T47D (cell line): ENCODE measurements around the gene CHRM4.

Experiments used
- DNase-seq, 2 experiments: peaks; one replicate each; pipeline versions ENCODE4 v3.0.0 to v3.0.0-alpha.2; 2011 to 2012; ENCODE audit warnings: low read depth in 1 of 2, low spot score in 1 of 2
- JUND ChIP-seq: IDR thresholded peaks from 2 replicates; pipeline ENCODE4 v1.6.1; 2012; ENCODE audit warnings: low read depth
- in situ Hi-C: cut with HindIII; loops from 2 replicates; pipeline ENCODE4 v1.10.0; 2016; ENCODE audit warnings: low sequenced_read_pairs, low pct_unique_long_range_greater_than_20kb

CHRM4 gene

GRCh38 chr11:46418751-46419150, 27.2 kb upstream of the CHRM4 start:
- DNase-seq, result no peak
- no peak for TF ChIP-seq JUND
- in situ Hi-C loops, result no loop called here

GRCh38 chr11:46417711-46418110, 26.1 kb upstream of the CHRM4 start:
- in situ Hi-C loops, result no loop called here
- DNase-seq, result no peak
- TF ChIP-seq JUND, result no peak

GRCh38 chr11:46414879-46415278, 23.3 kb upstream of the CHRM4 start:
- TF ChIP-seq JUND, result no peak
- no peak for DNase-seq
- in situ Hi-C loops, result no loop called here

GRCh38 chr11:46414466-46414796, 22.9 kb upstream of the CHRM4 start:
- no peak for DNase-seq
- in situ Hi-C loops, result no loop called here
- TF ChIP-seq JUND, result no peak

- TF ChIP-seq JUND, result no peak
- in situ Hi-C loops, result no loop called here
- DNase-seq, result peak in 1 of 2 experiments; percentile 36
These were observed 22.3 kb upstream of the CHRM4 start for GRCh38 chr11:46413760-46414465.

- no peak for TF ChIP-seq JUND
- in situ Hi-C loops, result no loop called here
- DNase-seq, result peak in 1 of 2 experiments; percentile 33
These were observed 18.4 kb upstream of the CHRM4 start for GRCh38 chr11:46410021-46410420.

GRCh38 chr11:46408407-46408986, 16.9 kb upstream of the CHRM4 start:
- in situ Hi-C loops, result no loop called here
- DNase-seq, result no peak
- no peak for TF ChIP-seq JUND

GRCh38 chr11:46407635-46408034, 16.1 kb upstream of the CHRM4 start:
- DNase-seq, result no peak
- in situ Hi-C loops, result no loop called here
- TF ChIP-seq JUND, result no peak

- in situ Hi-C loops, result no loop called here
- no peak for TF ChIP-seq JUND
- no peak for DNase-seq
These were observed 13.0 kb upstream of the CHRM4 start for GRCh38 chr11:46404476-46405017.

- TF ChIP-seq JUND, result no peak
- in situ Hi-C loops, result no loop called here
- DNase-seq, result no peak
These were observed 11.7 kb upstream of the CHRM4 start for GRCh38 chr11:46402957-46403902.

- TF ChIP-seq JUND, result no peak
- DNase-seq, result no peak
- in situ Hi-C loops, result no loop called here
These were observed 6.0 kb upstream of the CHRM4 start for GRCh38 chr11:46397526-46397925.

- in situ Hi-C loops, result no loop called here
- no peak for TF ChIP-seq JUND
- DNase-seq, result no peak
These were observed 2.2 kb upstream of the CHRM4 start for GRCh38 chr11:46393759-46394158.

- DNase-seq, result no peak
- in situ Hi-C loops, result no loop called here
- no peak for TF ChIP-seq JUND
These were observed 1.6 kb upstream of the CHRM4 start for GRCh38 chr11:46393231-46393616.
